BLaER1 (cell line): ENCODE data around the gene ZNF605.
"Not testable (repeated sequence)": the region's sequence is repeated elsewhere in the genome, so short reads cannot be mapped to it uniquely, and the experiment has no call there.

Experiments
- H3K27ac ChIP-seq: shearing (Covaris generic); formaldehyde crosslinking; 2 replicates; pipeline ENCODE4 v1.8.1; 2022
- H3K27me3 ChIP-seq: shearing (Covaris generic); formaldehyde crosslinking; 2 replicates; pipeline ENCODE4 v1.8.1; 2022
- H3K36me3 ChIP-seq: shearing (Covaris generic); formaldehyde crosslinking; 2 replicates; pipeline ENCODE4 v1.8.1; 2022
- H3K4me1 ChIP-seq: shearing (Covaris generic); formaldehyde crosslinking; 2 replicates; pipeline ENCODE4 v1.8.1; 2022
- H3K4me2 ChIP-seq: shearing (Covaris generic); formaldehyde crosslinking; 2 replicates; pipeline ENCODE4 v1.8.1; 2022
- H3K4me3 ChIP-seq: shearing (Covaris generic); formaldehyde crosslinking; 2 replicates; pipeline ENCODE4 v1.8.1; 2022
- H3K9ac ChIP-seq: shearing (Covaris generic); formaldehyde crosslinking; 2 replicates; pipeline ENCODE4 v1.8.1; 2022
- H3K9me3 ChIP-seq: shearing (Covaris generic); formaldehyde crosslinking; 2 replicates; pipeline ENCODE4 v1.8.1; 2022
- H4K20me1 ChIP-seq: shearing (Covaris generic); formaldehyde crosslinking; 2 replicates; pipeline ENCODE4 v1.8.1; 2022
- Cebpa-rat ChIP-seq: shearing (Covaris generic); IDR thresholded peaks from 2 replicates; pipeline ENCODE4 v1.8.1; 2022

The ZNF605 gene

GRCh38 chr12:132907216-132907615, 48.9 kb downstream of the ZNF605 start:
- Histone ChIP-seq H3K4me1 (peaks cover 20% of the 10 kb centered on the region), H3K27me3 (no peaks in the 10 kb centered on the region), H3K9ac (no peak overlapping the region), H3K27ac (no peak overlapping the region), H3K4me2 (no peak overlapping the region), H3K36me3 (0 out of 2 replicates have a peak, but pooled peaks cover 6% of the 10 kb centered on the region), H3K4me3 (no peak overlapping the region), H3K9me3 (peaks cover 63% of the 10 kb centered on the region), H4K20me1 (no peaks in the 10 kb centered on the region)
- TF ChIP-seq Cebpa-rat = no peak

DNA sequence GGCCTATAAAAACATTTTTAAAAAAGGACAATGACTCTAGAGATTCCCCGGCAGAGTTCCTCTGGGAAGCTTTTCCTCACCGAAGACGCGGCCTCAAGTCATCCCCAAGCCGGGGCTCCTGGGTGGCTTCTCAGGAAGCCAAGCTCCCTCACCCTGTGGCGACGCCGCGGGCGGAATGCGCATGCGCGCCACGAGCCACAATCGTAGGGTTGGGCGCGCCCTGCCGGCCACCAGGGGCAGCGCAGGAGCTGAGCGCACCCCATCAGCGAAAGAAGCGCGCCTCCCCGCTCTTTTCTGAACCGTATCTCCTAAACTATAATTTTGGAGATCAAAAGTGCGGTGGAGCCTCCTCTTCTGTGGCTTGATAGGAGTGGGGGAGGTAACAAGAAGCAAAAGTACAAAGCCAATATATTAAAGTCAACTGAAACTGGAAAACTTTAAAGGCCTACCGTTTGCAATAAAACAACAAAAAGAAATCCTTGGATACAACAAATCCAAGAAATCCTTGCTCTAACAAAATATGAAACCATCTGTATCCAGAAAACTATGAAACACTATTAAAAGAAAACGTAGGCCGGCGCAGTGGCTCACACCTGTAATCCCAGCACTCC, 51.3 kb downstream of the ZNF605 start:
- Histone ChIP-seq H3K27ac (no peak overlapping the region), H4K20me1 (no peaks in the 10 kb centered on the region), H3K4me1 (peaks cover 20% of the 10 kb centered on the region), H3K9ac (no peak overlapping the region), H3K27me3 (no peaks in the 10 kb centered on the region), H3K36me3 (no peaks in the 10 kb centered on the region), H3K4me2 (peak overlapping the region; percentile 47), H3K9me3 (peaks cover 49% of the 10 kb centered on the region), H3K4me3 (peak overlapping the region; percentile 29; the same call in 1 of the 2 replicates)
- TF ChIP-seq Cebpa-rat = no peak

GRCh38 chr12:132899033-132899432, 57.1 kb downstream of the ZNF605 start:
- TF ChIP-seq Cebpa-rat = no peak

GRCh38 chr12:132888852-132889251, 67.3 kb downstream of the ZNF605 start:
- Histone ChIP-seq H4K20me1 (no peaks in the 10 kb centered on the region), H3K36me3 (peaks cover 21% of the 10 kb centered on the region), H3K9me3 (peaks cover 53% of the 10 kb centered on the region), H3K4me3 (peak overlapping the region; percentile 94; the same call in 1 of the 2 replicates), H3K27ac (no peak overlapping the region), H3K4me2 (peak overlapping the region; percentile 90; the same call in 1 of the 2 replicates), H3K27me3 (no peaks in the 10 kb centered on the region), H3K4me1 (peaks cover 21% of the 10 kb centered on the region), H3K9ac (no peak overlapping the region)
- no peak for TF ChIP-seq Cebpa-rat

More at GRCh38 chr12:132899033-132899432, 57.1 kb downstream of the ZNF605 start:
- Histone ChIP-seq H3K9me3 (peaks cover 52% of the 10 kb centered on the region), H3K4me1 (no peaks in the 10 kb centered on the region), H3K36me3 (no peaks in the 10 kb centered on the region), H3K4me2 (no peak overlapping the region), H3K27ac (no peak overlapping the region), H3K4me3 (no peak overlapping the region), H3K9ac (no peak overlapping the region), H3K27me3 (no peaks in the 10 kb centered on the region), H4K20me1 (no peaks in the 10 kb centered on the region)

DNA sequence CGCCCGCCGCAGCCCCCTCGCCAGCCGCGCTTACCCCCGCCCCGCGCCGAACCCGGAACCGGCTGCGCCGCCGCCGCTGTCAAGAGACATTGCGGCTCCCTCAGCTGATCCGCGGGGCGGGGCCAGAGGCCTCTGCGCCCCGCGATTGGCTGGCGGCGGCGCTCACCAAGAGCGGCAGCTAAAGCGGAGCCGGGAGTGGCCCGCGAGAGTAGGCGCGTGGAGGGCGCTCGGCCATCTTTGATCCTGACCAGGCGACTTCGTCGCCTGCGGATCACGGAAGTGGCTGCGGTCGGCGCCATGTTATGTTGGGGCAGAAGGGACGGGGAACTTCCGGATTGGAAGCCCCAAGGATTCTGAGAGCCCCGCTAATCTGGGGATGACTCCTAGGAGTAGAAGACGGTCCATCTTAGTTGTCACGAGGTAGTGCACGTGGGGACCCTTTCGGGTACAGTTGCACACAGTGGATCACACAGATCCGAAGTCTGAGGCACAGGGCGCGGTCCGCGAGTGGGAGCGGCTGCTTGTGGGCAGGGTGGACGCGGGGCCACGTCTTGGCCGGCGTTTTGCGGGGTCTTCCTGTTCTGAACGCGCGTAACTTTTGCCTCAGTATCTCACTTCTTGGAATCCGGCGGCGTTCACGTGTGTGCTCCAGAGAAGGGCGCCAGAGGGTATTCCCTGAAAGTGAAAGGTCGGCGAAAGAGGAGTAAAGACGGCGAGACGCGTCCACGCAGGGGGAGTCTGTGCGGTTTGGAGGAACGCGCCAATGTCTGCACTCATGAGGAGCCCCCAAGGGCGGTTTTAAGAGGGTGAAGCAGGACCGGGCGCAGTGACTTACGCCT, 68.4 kb downstream of the ZNF605 start, which contains the start of gene CHFR:
Gene CHFR, minus strand, starts transcription at position 93 of the 839 bp plus-strand sequence. CDS start 277 bp downstream, outside the sequence.
- H3K4me1 ChIP-seq = peaks cover 21% of the 10 kb centered on the region
- peak within 1 kb of the TSS; percentile 94 for H3K4me3 ChIP-seq
- no peaks in the 10 kb centered on the region for H4K20me1 ChIP-seq
- no peak for TF ChIP-seq Cebpa-rat
- H3K27ac ChIP-seq = peak within 1 kb of the TSS; percentile 98
- no peaks in the 10 kb centered on the region for H3K27me3 ChIP-seq
- peaks cover 32% of the 10 kb centered on the region for H3K36me3 ChIP-seq
- H3K9ac ChIP-seq = peak within 1 kb of the TSS; percentile 94
- peaks cover 53% of the 10 kb centered on the region for H3K9me3 ChIP-seq
- peak within 1 kb of the TSS; percentile 90 for H3K4me2 ChIP-seq

DNA sequence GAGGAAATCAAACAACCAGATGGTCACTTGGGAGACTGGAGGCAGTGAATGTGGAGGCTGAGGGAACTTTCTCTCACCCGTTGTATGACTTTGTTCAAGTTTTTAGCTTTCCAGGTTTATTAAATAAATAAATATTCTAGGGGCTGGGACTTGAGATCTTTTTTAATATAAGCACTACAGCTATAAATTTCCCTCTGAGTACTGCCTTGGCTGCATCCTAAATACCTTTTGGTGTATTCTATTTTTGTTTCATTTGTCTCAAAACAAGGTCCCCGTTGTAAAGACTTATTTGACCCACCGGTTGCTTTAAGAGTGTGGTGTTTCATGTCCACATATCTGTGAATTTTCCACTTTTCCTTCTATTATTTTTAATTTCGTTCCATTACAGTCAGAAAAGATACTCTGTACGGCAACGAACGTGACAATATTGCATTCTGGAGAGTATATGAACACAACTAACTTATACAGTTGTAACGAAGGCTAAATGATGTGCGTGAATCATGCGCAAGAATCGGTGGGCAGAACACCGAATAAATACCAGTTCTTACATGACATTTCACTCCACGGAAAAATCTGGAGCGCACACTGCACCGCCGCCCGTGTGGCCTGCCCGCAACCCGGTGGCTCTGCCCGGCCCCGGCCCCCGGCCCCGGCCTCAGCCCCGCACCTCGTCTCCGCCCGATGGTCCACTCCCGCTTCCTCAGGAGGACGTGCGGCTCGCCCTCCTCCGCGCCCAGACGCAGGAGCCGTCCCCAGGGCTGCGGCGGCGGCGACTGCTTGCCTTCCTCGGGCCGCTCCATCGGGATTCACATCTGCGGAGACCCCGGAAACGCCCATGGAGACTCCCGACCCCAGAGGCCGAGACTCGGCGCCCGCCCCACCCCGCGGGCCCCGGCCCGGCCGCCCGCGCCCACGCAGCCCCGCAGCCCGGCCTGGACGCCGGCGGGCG, 69.3 kb downstream of the ZNF605 start:
- Histone ChIP-seq H3K4me2 (peak overlapping the region; percentile 79), H3K4me3 (peak overlapping the region; percentile 94), H4K20me1 (no peaks in the 10 kb centered on the region), H3K27ac (peak overlapping the region; percentile 98), H3K4me1 (peaks cover 21% of the 10 kb centered on the region), H3K9ac (peak overlapping the region; percentile 94), H3K9me3 (peaks cover 62% of the 10 kb centered on the region), H3K36me3 (peaks cover 41% of the 10 kb centered on the region), H3K27me3 (no peaks in the 10 kb centered on the region)
- TF ChIP-seq Cebpa-rat = no peak

DNA sequence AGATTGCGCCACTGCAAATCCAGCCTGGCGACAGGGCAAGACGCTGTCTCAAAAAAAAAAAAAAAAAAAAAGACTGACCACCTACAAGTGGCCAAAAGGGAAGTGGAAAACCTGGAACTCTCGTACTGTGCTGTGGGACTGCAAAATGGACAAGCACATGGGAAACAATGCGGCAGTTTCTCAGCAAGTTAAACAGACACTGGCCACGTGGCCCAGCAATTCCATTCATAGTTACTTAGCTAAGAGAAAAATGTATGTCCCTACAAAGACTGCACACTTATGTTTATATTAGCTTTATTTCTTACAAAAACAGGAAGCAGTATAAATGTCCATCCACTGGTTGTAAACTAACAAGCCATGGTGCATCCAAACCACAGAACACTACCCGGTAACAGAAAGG, 74.3 kb downstream of the ZNF605 start:
- Histone ChIP-seq H3K4me3 (no peak overlapping the region), H3K4me1 (peaks cover 9% of the 10 kb centered on the region; the same call in 1 of the 2 replicates), H3K36me3 (peaks cover 88% of the 10 kb centered on the region), H3K9me3 (peaks cover 60% of the 10 kb centered on the region), H4K20me1 (no peaks in the 10 kb centered on the region), H3K4me2 (no peak overlapping the region), H3K27me3 (no peaks in the 10 kb centered on the region), H3K27ac (no peak overlapping the region), H3K9ac (no peak overlapping the region)
- no peak for TF ChIP-seq Cebpa-rat

- not testable (repeated sequence) for H3K4me2 ChIP-seq, H3K4me1 ChIP-seq, H3K4me3 ChIP-seq, H3K27me3 ChIP-seq, H3K27ac ChIP-seq, H3K9ac ChIP-seq, H3K9me3 ChIP-seq
- Histone ChIP-seq H3K36me3 (peaks cover 96% of the 10 kb centered on the region), H4K20me1 (peaks cover 21% of the 10 kb centered on the region)
Measured at GRCh38 chr12:132874620-132875019, 81.5 kb downstream of the ZNF605 start.

DNA sequence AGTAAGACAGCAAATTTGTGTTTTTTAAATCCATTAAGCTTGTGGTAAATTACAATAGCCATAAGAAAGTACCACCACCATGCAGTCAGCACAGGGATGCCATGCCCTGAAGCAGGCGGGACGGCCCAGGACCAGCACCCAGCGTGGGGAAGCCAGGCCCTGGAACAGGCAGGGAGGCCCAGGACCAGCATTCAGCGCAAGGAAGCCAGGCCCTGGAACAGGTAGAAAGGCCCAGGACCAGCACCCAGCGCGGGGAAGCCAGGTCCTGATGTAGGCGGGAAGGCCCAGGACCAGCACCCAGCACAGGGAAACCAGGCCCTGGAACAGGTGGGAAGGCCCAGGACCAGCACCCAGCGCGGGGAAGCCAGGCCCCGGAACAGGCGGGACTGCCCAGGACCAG, 81.9 kb downstream of the ZNF605 start:
- Histone ChIP-seq H3K4me2 (no peak overlapping the region), H3K9me3 (no peaks in the 10 kb centered on the region; the same call in 1 of the 2 replicates), H4K20me1 (peaks cover 21% of the 10 kb centered on the region), H3K4me3 (no peak overlapping the region), H3K27ac (no peak overlapping the region), H3K27me3 (no peaks in the 10 kb centered on the region), H3K9ac (no peak overlapping the region), H3K4me1 (peaks cover 6% of the 10 kb centered on the region; the same call in 1 of the 2 replicates), H3K36me3 (peaks cover 96% of the 10 kb centered on the region)
- TF ChIP-seq Cebpa-rat = no peak
